ENCODE results near the gene RNF168.
"Not testable (repeated sequence)": the region's sequence is repeated elsewhere in the genome, so short reads cannot be mapped to it uniquely, and the experiment has no call there.

RNF168 gene

GRCh38 chr3:196517162-196517800 is 13.7 kb upstream of the RNF168 start:
- no peak for DNase-seq (ENCODE audit: low read depth in 2 of 2, low spot score in 1 of 2)

- no peak for DNase-seq (ENCODE audit: low read depth in 2 of 2, low spot score in 1 of 2)
Observed at GRCh38 chr3:196514913-196515621, 11.5 kb upstream of the RNF168 start, which contains the start of gene SMCO1. Gene SMCO1 (minus strand): TSS chr3:196515346. CDS start chr3:196515209, 137 bp downstream.

DNA sequence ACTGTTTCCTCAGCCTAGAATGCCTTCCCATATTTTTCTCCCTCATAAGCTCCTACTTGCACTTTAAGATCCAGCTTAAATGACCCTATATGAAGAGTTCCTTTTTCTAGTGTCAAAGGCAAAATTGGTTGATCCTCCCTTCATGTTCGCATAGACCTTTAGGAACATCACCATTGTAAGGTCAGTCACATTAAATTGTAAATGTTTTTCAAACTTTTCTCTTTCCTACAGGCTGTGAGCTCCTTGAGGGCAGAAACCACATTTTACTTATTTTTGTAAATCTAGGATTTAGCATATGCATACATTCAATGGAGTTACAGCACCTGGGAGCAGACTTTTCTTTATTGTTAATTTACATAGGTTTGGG is 10.8 kb upstream of the RNF168 start:
- no peak for DNase-seq (ENCODE audit: low read depth in 2 of 2, low spot score in 1 of 2)

GRCh38 chr3:196513697-196514349 is 10.3 kb upstream of the RNF168 start:
- no peak for DNase-seq (ENCODE audit: low read depth in 2 of 2, low spot score in 1 of 2)

- not testable (repeated sequence) for DNase-seq (ENCODE audit: low read depth in 2 of 2, low spot score in 1 of 2)
Observed at GRCh38 chr3:196511646-196512425, 8.3 kb upstream of the RNF168 start.

- not testable (repeated sequence) for DNase-seq (ENCODE audit: low read depth in 2 of 2, low spot score in 1 of 2)
Observed at GRCh38 chr3:196511108-196511507, 7.5 kb upstream of the RNF168 start.

- DNase-seq (ENCODE audit: low read depth in 2 of 2, low spot score in 1 of 2) = no peak
Observed at GRCh38 chr3:196506687-196507086, 3.1 kb upstream of the RNF168 start.

DNA sequence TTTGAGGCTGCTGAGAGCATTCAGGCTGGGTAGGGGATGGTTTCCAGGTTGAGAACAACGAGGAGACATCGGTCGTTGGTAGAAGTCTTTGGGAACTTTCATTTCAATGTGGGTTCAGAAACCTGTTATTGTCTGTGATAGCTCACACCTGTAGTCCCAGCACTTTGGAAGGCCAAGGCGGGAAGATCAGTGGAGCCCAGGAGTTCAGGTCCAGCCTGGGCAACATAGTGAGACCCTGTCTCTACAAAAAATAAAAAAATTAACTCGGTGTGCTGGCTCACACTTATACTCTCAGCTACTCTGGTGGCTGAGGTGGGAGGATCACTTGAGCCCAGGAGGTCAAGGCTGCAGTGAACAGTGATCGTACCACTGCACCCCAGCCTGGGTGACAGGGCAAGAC is 988 bp upstream of the RNF168 start:
- DNase-seq (ENCODE audit: low read depth in 2 of 2, low spot score in 1 of 2) = no peak

DNA sequence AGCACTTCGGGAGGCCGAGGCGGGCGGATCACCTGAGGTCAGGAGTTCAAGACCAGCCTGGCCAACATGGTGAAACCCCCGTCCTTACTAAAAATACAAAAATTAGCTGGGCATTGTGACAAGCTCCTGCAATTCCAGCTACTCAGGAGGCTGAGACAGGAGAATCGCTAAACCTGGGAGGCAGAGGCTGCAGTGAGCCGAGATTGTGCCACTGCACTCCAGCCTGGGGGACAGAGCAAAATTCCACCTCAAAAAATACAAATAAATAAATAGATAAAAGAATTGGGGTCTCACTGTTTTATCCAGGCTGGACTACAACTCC is 470 bp upstream of the RNF168 start:
- DNase-seq (ENCODE audit: low read depth in 2 of 2, low spot score in 1 of 2) = not testable (repeated sequence)

GRCh38 chr3:196502775-196503195 is 783 bp downstream of the RNF168 start:
- peak in 1 of 2 donors; percentile 42 for DNase-seq (ENCODE audit: low read depth in 2 of 2, low spot score in 1 of 2)

- DNase-seq (ENCODE audit: low read depth in 2 of 2, low spot score in 1 of 2) = no peak
Observed at GRCh38 chr3:196501316-196502044, 2.1 kb downstream of the RNF168 start.

- DNase-seq (ENCODE audit: low read depth in 2 of 2, low spot score in 1 of 2) = no peak
Observed at GRCh38 chr3:196499807-196500524, 3.6 kb downstream of the RNF168 start.

GRCh38 chr3:196499061-196499460 is 4.5 kb downstream of the RNF168 start:
- DNase-seq (ENCODE audit: low read depth in 2 of 2, low spot score in 1 of 2) = no peak

DNA sequence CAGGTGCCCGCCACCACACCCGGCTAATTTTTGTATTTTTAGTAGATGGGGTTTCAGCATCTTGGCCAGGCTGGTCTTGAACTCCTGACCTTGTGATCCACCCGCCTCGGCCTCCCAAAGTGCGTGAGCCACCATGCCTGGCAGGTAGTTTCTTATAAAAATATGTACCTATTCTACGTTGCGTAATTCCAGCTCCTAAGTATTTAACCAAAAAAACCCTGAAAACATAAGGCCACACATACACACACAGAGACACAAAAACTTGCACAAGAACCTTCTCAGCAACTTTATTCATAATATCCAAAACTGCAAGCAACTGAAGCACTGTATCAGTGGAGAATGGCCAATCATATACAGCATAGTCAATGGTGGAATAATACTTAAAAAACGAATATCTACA is 5.3 kb downstream of the RNF168 start:
- no peak for DNase-seq (ENCODE audit: low read depth in 2 of 2, low spot score in 1 of 2)

GRCh38 chr3:196496183-196496582 is 7.4 kb downstream of the RNF168 start:
- no peak for DNase-seq (ENCODE audit: low read depth in 2 of 2, low spot score in 1 of 2)

DNA sequence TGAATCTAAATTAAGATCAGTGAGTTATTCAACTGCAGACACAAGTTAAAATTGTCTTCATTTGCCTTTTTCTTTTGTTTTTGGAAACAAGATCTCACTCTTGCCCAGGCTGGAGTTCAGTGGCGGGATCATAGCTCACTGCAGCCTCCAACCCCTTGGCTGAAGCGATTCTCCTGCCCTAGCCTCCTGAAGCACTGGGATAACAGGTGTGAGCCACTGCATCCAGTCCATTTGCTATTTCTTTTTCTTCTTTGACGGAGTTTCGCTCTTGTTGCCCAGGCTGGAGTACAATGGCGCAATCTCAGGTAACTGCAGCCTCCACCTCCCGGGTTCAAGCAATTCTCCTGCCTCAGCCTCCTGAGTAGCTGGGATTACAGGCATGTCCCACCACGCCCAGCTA is 10.3 kb downstream of the RNF168 start:
- no peak for DNase-seq (ENCODE audit: low read depth in 2 of 2, low spot score in 1 of 2)

DNA sequence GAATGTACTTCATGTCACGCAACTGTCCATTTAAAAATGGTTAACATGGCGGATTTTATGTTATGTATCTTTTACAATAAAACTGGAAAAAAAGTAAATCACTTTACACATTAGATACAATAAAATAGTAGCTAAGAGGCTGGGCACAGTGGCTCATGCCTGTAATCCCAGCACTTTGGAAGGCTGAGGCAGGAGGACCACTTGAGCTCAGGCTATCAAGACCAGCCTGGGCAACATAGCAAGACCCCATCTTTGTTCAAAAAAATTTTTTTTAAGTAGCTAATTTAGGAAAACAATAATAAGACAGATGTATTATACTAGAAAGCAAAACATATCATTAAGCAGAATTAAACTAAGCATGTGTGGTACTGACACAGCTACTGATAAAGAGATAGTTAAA is 11.5 kb downstream of the RNF168 start:
- DNase-seq (ENCODE audit: low read depth in 2 of 2, low spot score in 1 of 2) = no peak

- DNase-seq (ENCODE audit: low read depth in 2 of 2, low spot score in 1 of 2) = no peak
Observed at GRCh38 chr3:196489747-196490146, 13.8 kb downstream of the RNF168 start.

DNA sequence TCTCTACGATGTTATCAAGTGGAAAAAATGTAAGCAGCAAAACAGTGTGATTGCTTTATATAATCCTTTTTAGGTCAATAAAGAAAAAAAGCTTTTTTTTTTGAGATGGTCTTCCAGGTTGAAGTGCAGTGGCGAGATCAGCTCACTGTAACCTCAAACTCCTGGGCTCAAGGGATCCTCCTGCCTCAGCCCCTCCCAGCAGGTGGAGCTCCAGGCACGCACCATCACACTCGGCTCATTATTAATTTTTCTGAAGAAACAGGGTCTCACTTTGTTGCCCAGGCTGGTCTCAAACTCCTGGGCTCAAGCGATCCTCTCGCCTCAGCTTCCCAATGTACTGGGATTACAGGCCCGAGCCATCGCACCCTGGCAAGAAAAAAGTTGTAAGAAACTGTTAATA is 17.3 kb downstream of the RNF168 start:
- no peak for DNase-seq (ENCODE audit: low read depth in 2 of 2, low spot score in 1 of 2)

DNA sequence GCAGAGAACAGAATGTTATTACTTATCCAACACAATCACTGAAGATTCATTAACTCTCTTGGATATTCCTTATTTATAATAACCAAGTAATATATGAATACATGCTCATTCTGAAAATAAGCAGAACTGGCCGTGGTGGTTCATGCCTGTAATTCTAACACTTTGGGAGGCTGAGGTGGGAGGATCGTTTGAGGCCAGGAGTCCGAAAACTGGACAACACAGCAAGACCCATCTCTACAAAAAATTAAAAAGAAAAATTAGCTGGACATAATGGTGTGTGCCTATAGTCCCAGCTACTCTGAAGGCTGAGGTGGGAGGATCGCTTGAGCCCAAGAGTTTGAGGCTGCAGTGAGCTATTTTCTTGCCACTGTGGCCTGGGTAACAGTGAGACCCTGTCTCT is 25.9 kb downstream of the RNF168 start:
- no peak for DNase-seq (ENCODE audit: low read depth in 2 of 2, low spot score in 1 of 2)
